OCI-LY7 (cell line): ENCODE results near the gene DCLK3.

Experiments
- CTCF ChIP-seq: fragments of 200-600 bp; sonication (generic); conservative IDR thresholded peaks from 2 replicates; pipeline ENCODE4 v1.5.1; 2014; ENCODE audit warnings: mild to moderate bottlenecking, antibody characterized with exemption, low read length, moderate library complexity, mixed read lengths
- EZH2phosphoT487 ChIP-seq: fragments of 200-600 bp; sonication (generic); IDR thresholded peaks from 2 replicates; pipeline ENCODE4 v1.6.1; 2018; ENCODE audit warnings: low read depth, borderline replicate concordance, mild to moderate bottlenecking, mixed run types, antibody characterized with exemption, low read length, moderate library complexity, mixed read lengths

DNA sequence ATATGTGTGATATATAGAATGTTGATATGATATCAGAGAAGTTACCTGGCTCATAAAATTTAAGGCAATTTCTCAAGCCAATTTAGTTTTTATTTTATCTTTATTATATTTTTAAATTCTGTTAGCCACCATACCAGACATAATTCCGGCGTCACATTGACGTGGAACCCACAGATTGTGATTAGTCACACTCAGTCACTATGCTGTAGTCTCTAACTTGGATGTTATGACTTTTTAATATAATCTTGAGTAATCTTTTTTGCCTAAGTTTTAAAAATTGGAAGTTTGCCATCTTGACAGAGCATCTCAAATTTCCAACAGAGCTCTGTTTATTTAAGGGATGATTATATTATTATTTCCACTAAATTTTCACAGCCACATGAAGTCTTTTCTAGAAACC is 9.7 kb upstream of the DCLK3 start:
- TF ChIP-seq CTCF (no peak), EZH2phosphoT487 (no peak)
